Osteoblast (primary cell): ENCODE results near the gene TRAPPC6A. TPM values are rescaled to one million over a fixed set of nuclear protein-coding genes. Genes with fewer than 3 reads are reported as not detected.

Experiments used
- DNase-seq: peaks from one replicate; pipeline ENCODE4 v3.0.0; 2011; ENCODE audit warnings: low spot score, mixed read lengths; ENCODE audit not compliant: insufficient read length; ENCODE audit errors: missing footprints
- H2AFZ ChIP-seq: 2 replicates; pipeline ENCODE4 v1.6.0; 2011; ENCODE audit warnings: mild to moderate bottlenecking, low read length
- H3K27ac ChIP-seq: 2 replicates; pipeline ENCODE4 v1.5.1; 2011; ENCODE audit warnings: mild to moderate bottlenecking, low read depth, low read length, moderate library complexity
- H3K27me3 ChIP-seq: 2 replicates; pipeline ENCODE4 v1.6.0; 2012; ENCODE audit warnings: mild to moderate bottlenecking, control low read depth, inconsistent platforms, low read length, moderate library complexity; ENCODE audit not compliant: insufficient read depth
- H3K36me3 ChIP-seq: 2 replicates; pipeline ENCODE4 v1.5.1; 2011; ENCODE audit warnings: mild to moderate bottlenecking, low read length, control low read depth, moderate library complexity; ENCODE audit not compliant: insufficient read depth
- H3K4me1 ChIP-seq: 2 replicates; pipeline ENCODE4 v1.5.1; 2011; ENCODE audit warnings: mild to moderate bottlenecking, low read length, control low read depth, moderate library complexity; ENCODE audit not compliant: insufficient read depth
- H3K4me2 ChIP-seq: 2 replicates; pipeline ENCODE4 v1.6.0; 2011; ENCODE audit warnings: mild to moderate bottlenecking, low read length; ENCODE audit not compliant: insufficient read depth
- H3K4me3 ChIP-seq: fragments of 200-600 bp; sonication (generic); 3 replicates; pipeline ENCODE4 v1.5.1; 2012; ENCODE audit warnings: mild to moderate bottlenecking, low read length, inconsistent platforms; ENCODE audit not compliant: insufficient read depth
- H3K79me2 ChIP-seq: 2 replicates; pipeline ENCODE4 v1.6.0; 2012; ENCODE audit warnings: mild to moderate bottlenecking, low read length, control low read depth, inconsistent platforms; ENCODE audit not compliant: insufficient read depth
- H3K9me3 ChIP-seq: 2 replicates; pipeline ENCODE4 v1.5.1; 2011; ENCODE audit warnings: low read depth, low read length, control low read depth
- H4K20me1 ChIP-seq: 2 replicates; pipeline ENCODE4 v1.6.0; 2012; ENCODE audit warnings: mild to moderate bottlenecking, low read length, control low read depth; ENCODE audit not compliant: insufficient read depth
- CTCF ChIP-seq: IDR thresholded peaks from 2 replicates; pipeline ENCODE4 v1.5.1; 2011; ENCODE audit warnings: mild to moderate bottlenecking, low read depth, low read length, moderate library complexity; ENCODE audit errors: extremely low read depth
- total RNA-seq: library from RNA; depleted of rRNA; stranded (reverse); fragments of >200 nt; gene quantifications from 2 replicates; pipeline ENCODE4 v1.2.3, GENCODE V29; 2012

Gene TRAPPC6A
- total RNA-seq, 1 donor: 13.8 TPM

GRCh38 chr19:45178262-45179071, 430 bp upstream of the TRAPPC6A start, which contains the start of gene BLOC1S3:
BLOC1S3 (plus strand) TSS chr19:45178784; CDS start chr19:45179297, 513 bp downstream.
- Histone ChIP-seq H3K79me2 (peaks cover 31% of the 10 kb centered on the region), H3K36me3 (peaks cover 9% of the 10 kb centered on the region), H3K4me3 (peak within 1 kb of the TSS; percentile 89), H2AFZ (peak within 1 kb of the TSS; percentile 73), H3K4me1 (peaks cover 30% of the 10 kb centered on the region), H4K20me1 (peaks cover 7% of the 10 kb centered on the region), H3K4me2 (peak within 1 kb of the TSS; percentile 97), H3K27me3 (no peaks in the 10 kb centered on the region), H3K27ac (peak within 1 kb of the TSS; percentile 99), H3K9me3 (no peaks in the 10 kb centered on the region)
- no peak for TF ChIP-seq CTCF
- peak; percentile 100 for DNase-seq

- no peak for TF ChIP-seq CTCF
Measured at GRCh38 chr19:45175515-45176345, 2.3 kb downstream of the TRAPPC6A start.

GRCh38 chr19:45173816-45174215, 4.2 kb downstream of the TRAPPC6A start:
- H3K27me3 ChIP-seq: no peaks in the 10 kb centered on the region
- peak overlapping the region; percentile 61 for H3K4me2 ChIP-seq
- TF ChIP-seq CTCF: no peak
- peak overlapping the region; percentile 98 for H3K27ac ChIP-seq
- no peaks in the 10 kb centered on the region for H3K36me3 ChIP-seq
- H3K9me3 ChIP-seq: no peaks in the 10 kb centered on the region
- peaks cover 2% of the 10 kb centered on the region for H3K79me2 ChIP-seq
- no peaks in the 10 kb centered on the region for H4K20me1 ChIP-seq
- peak overlapping the region; percentile 65 for H2AFZ ChIP-seq
- DNase-seq: peak; percentile 97
- H3K4me1 ChIP-seq: peaks cover 23% of the 10 kb centered on the region
- peak overlapping the region; percentile 13 for H3K4me3 ChIP-seq

More at GRCh38 chr19:45175515-45176345, 2.3 kb downstream of the TRAPPC6A start:
- Histone ChIP-seq H3K36me3 (no peaks in the 10 kb centered on the region), H3K4me3 (no peak overlapping the region), H3K4me2 (no peak overlapping the region), H4K20me1 (no peaks in the 10 kb centered on the region), H3K79me2 (peaks cover 20% of the 10 kb centered on the region), H3K9me3 (no peaks in the 10 kb centered on the region), H3K27ac (peak overlapping the region; percentile 68), H3K4me1 (peaks cover 32% of the 10 kb centered on the region), H2AFZ (no peak overlapping the region), H3K27me3 (no peaks in the 10 kb centered on the region)
- DNase-seq: peak; percentile 58
